ENCODE measurements around the gene MYH14. TPM values are rescaled to one million over a fixed set of nuclear protein-coding genes. Genes with fewer than 3 reads are reported as not detected.
"Not testable (repeated sequence)": the region's sequence is repeated elsewhere in the genome, so short reads cannot be mapped to it uniquely, and the experiment has no call there.

Gene MYH14
- total RNA-seq, 1 experiment from 2014 or later = not detected

DNA sequence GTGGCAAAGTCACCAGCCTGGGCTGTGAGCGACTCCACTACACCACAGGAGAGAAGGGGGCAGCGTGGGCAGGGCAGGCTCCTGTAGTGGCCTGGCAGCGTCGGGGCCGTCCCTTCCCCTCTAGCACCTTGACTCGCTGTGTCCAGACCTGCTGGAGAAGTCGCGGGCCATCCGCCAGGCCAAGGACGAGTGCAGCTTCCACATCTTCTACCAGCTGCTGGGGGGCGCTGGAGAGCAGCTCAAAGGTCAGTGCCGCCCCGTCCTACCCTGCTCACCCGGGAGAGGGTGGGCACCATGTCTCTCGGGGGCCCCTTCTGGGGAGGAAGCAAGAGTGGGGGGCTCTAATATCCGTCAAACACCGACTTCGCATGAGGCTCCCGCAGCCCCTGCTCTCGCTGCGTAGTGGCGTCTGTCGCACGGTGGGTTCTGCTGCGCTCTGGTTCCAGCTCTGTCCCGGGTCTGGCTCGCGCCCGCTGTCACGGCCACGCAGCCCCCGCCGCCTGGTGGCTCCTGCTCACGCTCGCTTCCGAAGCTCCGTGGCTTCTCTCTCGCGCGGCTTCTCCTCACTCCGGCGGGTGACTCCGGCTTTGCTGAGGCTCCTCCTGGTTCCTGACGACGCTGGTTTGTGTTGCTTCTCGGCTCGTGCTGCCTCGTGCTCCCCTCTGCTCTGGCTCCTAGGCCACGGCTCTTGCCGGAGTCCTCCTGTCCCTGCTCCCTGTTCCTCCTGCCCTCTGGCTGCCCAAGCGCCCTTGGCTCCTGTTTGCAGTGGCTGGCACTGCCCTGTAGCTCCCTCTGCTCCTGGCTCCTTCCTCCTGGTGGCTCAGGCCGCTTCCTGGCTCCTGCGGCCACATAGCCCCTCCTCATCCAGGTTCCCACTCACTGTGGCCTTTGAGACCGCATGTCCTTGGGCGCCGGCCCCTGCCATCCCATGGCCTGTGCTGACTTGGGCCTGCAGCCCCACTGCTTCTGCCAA lies 27.2 kb downstream of the MYH14 start:
- ChIA-PET CTCF (no interaction called here), POLR2A (no interaction called here)
- Mint-ChIP-seq H3K4me3 (ENCODE audit: unreplicated experiment) (no peak overlapping the region), H3K27ac (ENCODE audit: low read depth, unreplicated experiment) (no peak overlapping the region), H3K36me3 (ENCODE audit: insufficient read depth, unreplicated experiment) (no peaks in the 10 kb centered on the region), H3K9me3 (ENCODE audit: unreplicated experiment) (peaks cover 16% of the 10 kb centered on the region), H3K4me1 (ENCODE audit: insufficient read depth, unreplicated experiment) (no peaks in the 10 kb centered on the region), H3K27me3 (ENCODE audit: insufficient read depth, unreplicated experiment) (no peaks in the 10 kb centered on the region)
- DNase-seq (ENCODE audit: unreplicated experiment) = no peak
- TF ChIP-seq CTCF (IDR thresholded peaks at IDR 0.05; ENCODE audit: unreplicated experiment) = no peak
- no TSS peak for BruUV-seq (replicated peaks)
- intact Hi-C loops (cut with micrococcal nuclease) = no loop called here

DNA sequence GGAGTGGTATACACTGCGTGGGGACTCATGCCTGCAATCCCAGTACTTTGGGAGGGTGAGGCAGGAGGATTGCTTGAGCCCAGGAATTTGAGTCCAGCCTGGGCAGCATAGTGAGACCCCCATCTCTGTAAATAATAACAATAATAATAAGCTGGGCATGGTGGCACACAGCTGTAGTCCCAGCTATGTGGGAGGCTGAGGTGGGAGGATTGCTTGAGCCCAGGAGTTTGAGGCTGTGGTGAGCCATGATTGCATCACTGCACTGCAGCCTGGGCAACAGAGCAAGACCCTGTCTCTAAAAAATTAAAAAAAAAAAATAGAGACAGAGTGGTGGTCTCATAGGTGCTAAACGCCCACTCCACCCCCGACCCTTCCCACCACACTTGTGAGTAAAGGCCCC lies 28.0 kb downstream of the MYH14 start:
- BruUV-seq (replicated peaks); H3K27ac Mint-ChIP-seq (ENCODE audit: low read depth, unreplicated experiment); H3K36me3 Mint-ChIP-seq (ENCODE audit: insufficient read depth, unreplicated experiment); H3K4me1 Mint-ChIP-seq (ENCODE audit: insufficient read depth, unreplicated experiment); CTCF ChIA-PET; POLR2A ChIA-PET; H3K4me3 Mint-ChIP-seq (ENCODE audit: unreplicated experiment); intact Hi-C loops (cut with micrococcal nuclease); DNase-seq (ENCODE audit: unreplicated experiment); H3K27me3 Mint-ChIP-seq (ENCODE audit: insufficient read depth, unreplicated experiment): not testable (repeated sequence)
- peaks cover 16% of the 10 kb centered on the region for H3K9me3 Mint-ChIP-seq (ENCODE audit: unreplicated experiment)

DNA sequence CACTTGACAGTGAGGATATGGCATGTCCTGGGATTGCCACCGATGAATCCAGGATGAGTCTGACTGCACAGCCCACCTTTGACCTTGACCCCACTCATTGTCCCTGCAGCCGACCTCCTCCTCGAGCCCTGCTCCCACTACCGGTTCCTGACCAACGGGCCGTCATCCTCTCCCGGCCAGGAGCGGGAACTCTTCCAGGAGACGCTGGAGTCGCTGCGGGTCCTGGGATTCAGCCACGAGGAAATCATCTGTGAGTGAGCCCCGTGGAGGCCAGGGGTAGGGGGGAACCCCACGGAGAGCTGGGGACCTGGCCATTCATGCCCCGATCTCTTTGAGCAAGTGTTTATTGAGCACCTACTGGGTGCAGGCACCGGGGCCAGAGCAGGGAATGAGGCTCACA lies 28.4 kb downstream of the MYH14 start:
- POLR2A ChIA-PET = no interaction called here
- no TSS peak for BruUV-seq (replicated peaks)
- Mint-ChIP-seq H3K4me1 (ENCODE audit: insufficient read depth, unreplicated experiment) (no peaks in the 10 kb centered on the region), H3K36me3 (ENCODE audit: insufficient read depth, unreplicated experiment) (no peaks in the 10 kb centered on the region), H3K27me3 (ENCODE audit: insufficient read depth, unreplicated experiment) (no peaks in the 10 kb centered on the region), H3K27ac (ENCODE audit: low read depth, unreplicated experiment) (no peak overlapping the region), H3K9me3 (ENCODE audit: unreplicated experiment) (peaks cover 16% of the 10 kb centered on the region), H3K4me3 (ENCODE audit: unreplicated experiment) (no peak overlapping the region)
- no peak for TF ChIP-seq CTCF (IDR thresholded peaks at IDR 0.05; ENCODE audit: unreplicated experiment)
- CTCF ChIA-PET = no interaction called here
- intact Hi-C loops (cut with micrococcal nuclease) = no loop called here
- DNase-seq (ENCODE audit: unreplicated experiment) = no peak

GRCh38 chr19:50232600-50232999 lies 29.2 kb downstream of the MYH14 start:
- POLR2A ChIA-PET = no interaction called here
- no peaks in the 10 kb centered on the region for H3K27me3 Mint-ChIP-seq (ENCODE audit: insufficient read depth, unreplicated experiment)
- H3K9me3 Mint-ChIP-seq (ENCODE audit: unreplicated experiment) = peaks cover 16% of the 10 kb centered on the region
- H3K36me3 Mint-ChIP-seq (ENCODE audit: insufficient read depth, unreplicated experiment) = no peaks in the 10 kb centered on the region
- no peaks in the 10 kb centered on the region for H3K4me1 Mint-ChIP-seq (ENCODE audit: insufficient read depth, unreplicated experiment)
- no peak overlapping the region for H3K27ac Mint-ChIP-seq (ENCODE audit: low read depth, unreplicated experiment)
- no peak overlapping the region for H3K4me3 Mint-ChIP-seq (ENCODE audit: unreplicated experiment)
- intact Hi-C loops (cut with micrococcal nuclease) = no loop called here
- no peak for TF ChIP-seq CTCF (IDR thresholded peaks at IDR 0.05; ENCODE audit: unreplicated experiment)
- DNase-seq (ENCODE audit: unreplicated experiment) = no peak
- no TSS peak for BruUV-seq (replicated peaks)
- CTCF ChIA-PET = interaction anchor here (0.6 kb wide), 1 partner anchor 207 kb away, joined by 4 read pairs; the partner anchor contains the start of gene ZNF473
